ENCODE results near the gene IFNG.

IFNG gene

GRCh38 chr12:68114606-68115005 lies 44.9 kb downstream of the IFNG start:
- DNase-seq, result peak in 1 of 3 experiments; percentile 39

- DNase-seq, result peak in 1 of 3 experiments; percentile 32
Observed at GRCh38 chr12:68113644-68114043, 45.9 kb downstream of the IFNG start.

- DNase-seq, result no peak
Observed at GRCh38 chr12:68111995-68112394, 47.5 kb downstream of the IFNG start.

- no peak for DNase-seq
Observed at GRCh38 chr12:68109444-68110217, 49.9 kb downstream of the IFNG start.

GRCh38 chr12:68109001-68109400 lies 50.5 kb downstream of the IFNG start:
- no peak for DNase-seq

- no peak for DNase-seq
Observed at GRCh38 chr12:68106660-68107059, 52.9 kb downstream of the IFNG start.

GRCh38 chr12:68106160-68106559 lies 53.4 kb downstream of the IFNG start:
- DNase-seq, result no peak

Measured in NCI-H1417 (cell line).